Neural cell (in vitro differentiated cells): Measurements from ENCODE around the gene ITGAE. TPM values are rescaled to one million over a fixed set of nuclear protein-coding genes. Genes with fewer than 3 reads are reported as not detected.

Source experiments
- H2AFZ ChIP-seq: fragments of 200-600, 300-800 bp; sonication (generic), shearing (Covaris generic); 2 replicates; pipeline ENCODE4 v1.6.0; 2014; ENCODE audit warnings: low read depth, mild to moderate bottlenecking, antibody characterized with exemption, low read length, moderate library complexity
- H3F3A ChIP-seq: fragments of 200-600 bp; shearing (Covaris generic); 2 replicates; pipeline ENCODE4 v1.6.1; 2016; ENCODE audit warnings: mild to moderate bottlenecking, moderate library complexity, mixed read lengths, antibody characterized with exemption, low read length; ENCODE audit not compliant: insufficient read depth, poor library complexity, severe bottlenecking
- H3K27ac ChIP-seq: fragments of 200-600, 300-800 bp; sonication (generic), shearing (Covaris generic); 2 replicates; pipeline ENCODE4 v1.5.1; 2014; ENCODE audit warnings: mild to moderate bottlenecking, low read length, moderate library complexity
- H3K27me3 ChIP-seq: fragments of 300-800, 200-600 bp; sonication (generic), shearing (Covaris generic); 2 replicates; pipeline ENCODE4 v1.6.0; 2014; ENCODE audit warnings: mild to moderate bottlenecking, low read depth, low read length, moderate library complexity; ENCODE audit not compliant: insufficient read depth
- H3K36me3 ChIP-seq: fragments of 300-800, 200-600 bp; sonication (generic), shearing (Covaris generic); 2 replicates; pipeline ENCODE4 v1.5.1; 2014; ENCODE audit warnings: mild to moderate bottlenecking, antibody characterized with exemption, low read length, moderate library complexity; ENCODE audit not compliant: insufficient read depth
- H3K4me2 ChIP-seq: fragments of 300-800, 200-600 bp; sonication (generic), shearing (Covaris generic); 2 replicates; pipeline ENCODE4 v1.6.0; 2014; ENCODE audit warnings: mild to moderate bottlenecking, low read length
- H3K4me3 ChIP-seq: fragments of 300-800, 200-600 bp; sonication (generic), shearing (Covaris generic); 2 replicates; pipeline ENCODE4 v1.5.1; 2014; ENCODE audit warnings: mild to moderate bottlenecking, low read length, moderate library complexity
- H3K79me2 ChIP-seq: fragments of 200-600 bp; shearing (Covaris generic); replicated peaks from 2 replicates; pipeline ENCODE4 v1.6.0; 2014; ENCODE audit warnings: mild to moderate bottlenecking, low read length, moderate library complexity; ENCODE audit not compliant: insufficient read depth
- H3K9ac ChIP-seq: fragments of 300-800, 200-600 bp; sonication (generic), shearing (Covaris generic); 2 replicates; pipeline ENCODE4 v1.6.1; 2016; ENCODE audit warnings: mild to moderate bottlenecking, low read length, mixed read lengths
- H3K9me2 ChIP-seq: fragments of 200-600 bp; shearing (Covaris generic); 2 replicates; pipeline ENCODE4 v1.6.1; 2016; ENCODE audit warnings: mild to moderate bottlenecking, low read length, mixed read lengths; ENCODE audit not compliant: insufficient read depth
- H3K9me3 ChIP-seq: fragments of 200-600, 300-800 bp; sonication (generic), shearing (Covaris generic); 2 replicates; pipeline ENCODE4 v1.6.1; 2016; ENCODE audit warnings: mild to moderate bottlenecking, mixed run types, low read length, moderate library complexity, mixed read lengths
- H4K20me1 ChIP-seq: fragments of 200-600 bp; shearing (Covaris generic); 2 replicates; pipeline ENCODE4 v1.6.1; 2016; ENCODE audit warnings: mild to moderate bottlenecking, mixed run types; ENCODE audit not compliant: insufficient read depth
- CTCF ChIP-seq: fragments of 450-650 bp; IDR thresholded peaks from 2 replicates; pipeline ENCODE4 v1.5.1; 2014; ENCODE audit warnings: antibody characterized with exemption, mild to moderate bottlenecking, moderate library complexity; ENCODE audit not compliant: poor library complexity, severe bottlenecking
- EP300 ChIP-seq: fragments of 450-650 bp; conservative IDR thresholded peaks from 2 replicates; pipeline ENCODE4 v1.6.1; 2014; ENCODE audit warnings: antibody characterized with exemption, mild to moderate bottlenecking, moderate library complexity; ENCODE audit not compliant: poor library complexity, severe bottlenecking
- EZH2 ChIP-seq: fragments of 200-600, 300-800 bp; shearing (Covaris generic), sonication (generic); IDR thresholded peaks from 2 replicates; pipeline ENCODE4 v1.6.1; 2014; ENCODE audit warnings: antibody characterized with exemption, low read length, borderline replicate concordance, mild to moderate bottlenecking; ENCODE audit not compliant: insufficient read depth, poor library complexity, severe bottlenecking
- MXI1 ChIP-seq: fragments of 450-650 bp; conservative IDR thresholded peaks from 2 replicates; pipeline ENCODE4 v1.6.1; 2014; ENCODE audit warnings: antibody characterized with exemption, mild to moderate bottlenecking; ENCODE audit not compliant: poor library complexity, severe bottlenecking
- POLR2AphosphoS5 ChIP-seq: IDR thresholded peaks from 2 replicates; pipeline ENCODE4 v1.6.1; 2012
- RAD21 ChIP-seq: fragments of 450-650 bp; conservative IDR thresholded peaks from 2 replicates; pipeline ENCODE4 v1.6.1; 2014; ENCODE audit warnings: antibody characterized with exemption, mild to moderate bottlenecking, moderate library complexity
- REST ChIP-seq: IDR thresholded peaks from 2 replicates; pipeline ENCODE4 v1.6.1; 2012; ENCODE audit warnings: borderline replicate concordance
- SMC3 ChIP-seq: fragments of 450-650 bp; conservative IDR thresholded peaks from 2 replicates; pipeline ENCODE4 v1.6.1; 2014; ENCODE audit warnings: antibody characterized with exemption, mild to moderate bottlenecking, moderate library complexity; ENCODE audit not compliant: poor library complexity
- polyA plus RNA-seq: library from polyadenylated mRNA; depleted of rRNA; stranded (reverse); fragments of >200 nt; gene quantifications from 2 replicates; pipeline ENCODE4 v1.2.3, GENCODE V29; 2014

ITGAE gene
- polyA plus RNA-seq, 1 donor from 2014 or later = 169 TPM

GRCh38 chr17:3763777-3764170 is 37.2 kb downstream of the ITGAE start:
- H3K9me3 ChIP-seq = no peaks in the 10 kb centered on the region
- no peaks in the 10 kb centered on the region for H3F3A ChIP-seq
- H4K20me1 ChIP-seq = no peaks in the 10 kb centered on the region
- no peak overlapping the region for H2AFZ ChIP-seq
- H3K27ac ChIP-seq = no peak overlapping the region
- H3K9me2 ChIP-seq = no peaks in the 10 kb centered on the region
- H3K9ac ChIP-seq = no peak overlapping the region
- H3K27me3 ChIP-seq = no peaks in the 10 kb centered on the region
- H3K79me2 ChIP-seq = no peaks in the 10 kb centered on the region
- no peaks in the 10 kb centered on the region for H3K36me3 ChIP-seq
- no peak overlapping the region for H3K4me3 ChIP-seq
- H3K4me2 ChIP-seq = no peak overlapping the region
- TF ChIP-seq CTCF = no peak
- no peak for TF ChIP-seq SMC3
- TF ChIP-seq EP300 = no peak
- no peak for TF ChIP-seq MXI1
- TF ChIP-seq REST = no peak
- no peak for TF ChIP-seq EZH2
- no peak for TF ChIP-seq RAD21
- TF ChIP-seq POLR2AphosphoS5 = no peak

- Histone ChIP-seq H3F3A (no peaks in the 10 kb centered on the region), H3K36me3 (no peaks in the 10 kb centered on the region), H3K27me3 (no peaks in the 10 kb centered on the region), H3K9me3 (no peaks in the 10 kb centered on the region), H3K9ac (no peak overlapping the region), H2AFZ (no peak overlapping the region), H4K20me1 (no peaks in the 10 kb centered on the region), H3K27ac (no peak overlapping the region), H3K9me2 (no peaks in the 10 kb centered on the region), H3K79me2 (no peaks in the 10 kb centered on the region), H3K4me2 (no peak overlapping the region), H3K4me3 (no peak overlapping the region)
- TF ChIP-seq EZH2 (no peak), EP300 (no peak), POLR2AphosphoS5 (no peak)
These were observed 37.8 kb downstream of the ITGAE start for GRCh38 chr17:3762922-3763776.
